Loucy (cell line): ENCODE measurements around the gene CHRND.

Experiments used
- EZH2phosphoT487 ChIP-seq: fragments of 200-600 bp; IDR thresholded peaks from 2 replicates; pipeline ENCODE4 v1.6.1; 2018; ENCODE audit warnings: antibody characterized with exemption, mild to moderate bottlenecking, moderate library complexity, borderline replicate concordance
- TF ChIP-seq, protein P1 (sequence below): fragments of 200-600 bp; sonication (generic); conservative IDR thresholded peaks from 2 replicates; pipeline ENCODE4 v1.5.1; 2014; ENCODE audit warnings: mild to moderate bottlenecking, antibody characterized with exemption, low read length

- TF ChIP-seq, protein P1, sequence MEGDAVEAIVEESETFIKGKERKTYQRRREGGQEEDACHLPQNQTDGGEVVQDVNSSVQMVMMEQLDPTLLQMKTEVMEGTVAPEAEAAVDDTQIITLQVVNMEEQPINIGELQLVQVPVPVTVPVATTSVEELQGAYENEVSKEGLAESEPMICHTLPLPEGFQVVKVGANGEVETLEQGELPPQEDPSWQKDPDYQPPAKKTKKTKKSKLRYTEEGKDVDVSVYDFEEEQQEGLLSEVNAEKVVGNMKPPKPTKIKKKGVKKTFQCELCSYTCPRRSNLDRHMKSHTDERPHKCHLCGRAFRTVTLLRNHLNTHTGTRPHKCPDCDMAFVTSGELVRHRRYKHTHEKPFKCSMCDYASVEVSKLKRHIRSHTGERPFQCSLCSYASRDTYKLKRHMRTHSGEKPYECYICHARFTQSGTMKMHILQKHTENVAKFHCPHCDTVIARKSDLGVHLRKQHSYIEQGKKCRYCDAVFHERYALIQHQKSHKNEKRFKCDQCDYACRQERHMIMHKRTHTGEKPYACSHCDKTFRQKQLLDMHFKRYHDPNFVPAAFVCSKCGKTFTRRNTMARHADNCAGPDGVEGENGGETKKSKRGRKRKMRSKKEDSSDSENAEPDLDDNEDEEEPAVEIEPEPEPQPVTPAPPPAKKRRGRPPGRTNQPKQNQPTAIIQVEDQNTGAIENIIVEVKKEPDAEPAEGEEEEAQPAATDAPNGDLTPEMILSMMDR = no peak
- TF ChIP-seq EZH2phosphoT487 = no peak
These were observed 32.1 kb upstream of the CHRND start for GRCh38 chr2:232493701-232494474.
